GM12878 (cell line): ENCODE measurements around the gene TRIM62. TPM values are rescaled to one million over a fixed set of nuclear protein-coding genes. Genes with fewer than 3 reads are reported as not detected.

Experiments used
- ATAC-seq: fragments of 200-7000 bp; cut with Tn5 transposase; 3 replicates; pipeline ENCODE4 v1.9.1; 2020; ENCODE audit warnings: mild to moderate bottlenecking, moderate library complexity
- BruUV-seq: library from RNA; stranded (reverse); fragments of 400-500 nt; replicated peaks from 2 replicates; lab custom pipeline; 2021; lab: Mats Ljungman, UMichigan
- CTCF ChIA-PET: fragments of 300-600 bp; sonication (Branson Sonifier 250); formaldehyde crosslinking; extraction: SDS; loops from one replicate; lab custom pipeline; 2021; ENCODE audit warnings: inconsistent platforms; lab: Yijun Ruan, JAX
- POLR2A ChIA-PET: fragments of 350-600 bp; formaldehyde crosslinking; extraction: SDS; loops from one replicate; lab custom pipeline; 2021; ENCODE audit warnings: inconsistent platforms; lab: Charles Lee
- RAD21 ChIA-PET: fragments of 300-600 bp; sonication (Branson Sonifier 250); formaldehyde crosslinking; loops from one replicate; lab custom pipeline; 2023; ENCODE audit warnings: antibody characterized with exemption; ENCODE audit not compliant: unreplicated experiment; lab: Charles Lee
- SMC1A ChIA-PET: fragments of 300-600 bp; sonication (Branson Sonifier 250); formaldehyde crosslinking; loops from one replicate; lab custom pipeline; 2023; ENCODE audit not compliant: unreplicated experiment, uncharacterized antibody; lab: Charles Lee
- DNase-seq: peaks from one replicate; pipeline ENCODE4 v3.0.0-alpha.2; 2011; ENCODE audit warnings: low read depth, low spot score
- FAIRE-seq: peaks from 3 replicates; lab custom pipeline; 2011; peaks lifted over from hg19 to GRCh38; lab: Jason Lieb, UNC
- H2AFZ ChIP-seq: 2 replicates; pipeline ENCODE4 v1.6.0; 2011; ENCODE audit warnings: low read depth, low read length, control low read depth; ENCODE audit not compliant: control insufficient read depth
- H3K27ac ChIP-seq: 2 replicates; pipeline ENCODE4 v1.5.1; 2011; ENCODE audit warnings: control low read depth; ENCODE audit not compliant: control insufficient read depth, insufficient read depth
- H3K27me3 ChIP-seq, 2 experiments: replicated peaks in 1 of 2; 2 replicates each; pipeline versions ENCODE4 v1.6.0 to v1.6.1; 2011; ENCODE audit warnings: low read length in 1 of 2; ENCODE audit not compliant: control insufficient read depth in 2 of 2, insufficient read depth in 2 of 2
- H3K36me3 ChIP-seq, 2 experiments: 2 replicates each; pipeline ENCODE4 v1.5.1; 2011; ENCODE audit warnings: low read length in 1 of 2; ENCODE audit not compliant: control insufficient read depth in 2 of 2, insufficient read depth in 2 of 2
- H3K4me1 ChIP-seq: 2 replicates; pipeline ENCODE4 v1.6.1; 2011; ENCODE audit warnings: mild to moderate bottlenecking, low read length, moderate library complexity, mixed read lengths; ENCODE audit not compliant: control insufficient read depth, insufficient read depth
- H3K4me2 ChIP-seq: 2 replicates; pipeline ENCODE4 v1.6.0; 2011; ENCODE audit warnings: control low read depth; ENCODE audit not compliant: control insufficient read depth, insufficient read depth
- H3K4me3 ChIP-seq: fragments of 200-600 bp; sonication (generic); 2 replicates; pipeline ENCODE4 v1.5.1; 2016
- H3K79me2 ChIP-seq: 2 replicates; pipeline ENCODE4 v1.6.0; 2011; ENCODE audit warnings: low read length; ENCODE audit not compliant: control insufficient read depth, insufficient read depth
- H3K9ac ChIP-seq: 2 replicates; pipeline ENCODE4 v1.8.0; 2011; ENCODE audit warnings: low read length, control low read depth, mixed read lengths; ENCODE audit not compliant: control insufficient read depth, insufficient read depth
- H3K9me3 ChIP-seq: replicated peaks from 3 replicates; pipeline ENCODE4 v1.5.1; 2011; ENCODE audit warnings: mild to moderate bottlenecking, low read length; ENCODE audit not compliant: control insufficient read depth, insufficient read depth
- H4K20me1 ChIP-seq: 2 replicates; pipeline ENCODE4 v1.6.0; 2011; ENCODE audit not compliant: control insufficient read depth, insufficient read depth
- ATF7 ChIP-seq: fragments of 450-650 bp; IDR thresholded peaks from 2 replicates; pipeline ENCODE4 v1.6.1; 2016; ENCODE audit warnings: low read depth, mild to moderate bottlenecking
- CBX3 ChIP-seq: fragments of 200-600 bp; sonication (generic); IDR thresholded peaks from 2 replicates; pipeline ENCODE4 v1.6.1; 2016; ENCODE audit warnings: low read depth, borderline replicate concordance
- CREB1 ChIP-seq: IDR thresholded peaks from 2 replicates; pipeline ENCODE4 v1.6.1; 2012; ENCODE audit warnings: low read depth, mild to moderate bottlenecking, inconsistent platforms
- EED ChIP-seq: sonication (generic); IDR thresholded peaks from 2 replicates; pipeline ENCODE4 v1.6.1; 2016; ENCODE audit warnings: antibody characterized with exemption, low read depth
- ETV6 ChIP-seq, 2 experiments: fragments of 450-650 bp in 1 of 2; IDR thresholded peaks in 1 of 2; conservative IDR thresholded peaks in 1 of 2; 2 replicates each; pipeline ENCODE4 v1.6.1; 2014; ENCODE audit warnings: antibody characterized with exemption in 1 of 2, borderline replicate concordance in 1 of 2, low read depth in 1 of 2, mild to moderate bottlenecking in 1 of 2, moderate library complexity in 1 of 2
- FOXM1 ChIP-seq: IDR thresholded peaks from 2 replicates; pipeline ENCODE4 v1.6.1; 2012; ENCODE audit warnings: low read depth, mild to moderate bottlenecking, inconsistent platforms, low read length, moderate library complexity
- GATAD2B ChIP-seq: fragments of 450-650 bp; conservative IDR thresholded peaks from 2 replicates; pipeline ENCODE4 v1.6.1; 2017; ENCODE audit warnings: low read depth, mild to moderate bottlenecking, moderate library complexity
- KLF5 ChIP-seq: fragments of 450-650 bp; IDR thresholded peaks from 2 replicates; pipeline ENCODE4 v1.6.1; 2014; ENCODE audit warnings: mild to moderate bottlenecking; ENCODE audit not compliant: partially characterized antibody
- MTA2 ChIP-seq: fragments of 450-650 bp; IDR thresholded peaks from 2 replicates; pipeline ENCODE4 v1.6.1; 2016; ENCODE audit warnings: low read depth, mild to moderate bottlenecking, moderate library complexity
- MYC ChIP-seq: IDR thresholded peaks from 2 replicates; pipeline ENCODE4 v1.6.1; 2011; ENCODE audit warnings: mild to moderate bottlenecking, low read length, moderate library complexity, inconsistent platforms; ENCODE audit not compliant: insufficient read depth, insufficient replicate concordance, insufficient read length, severe bottlenecking
- NBN ChIP-seq: fragments of 450-650 bp; IDR thresholded peaks from 2 replicates; pipeline ENCODE4 v1.6.1; 2016
- NFIC ChIP-seq: IDR thresholded peaks from 2 replicates; pipeline ENCODE4 v1.6.1; 2012; ENCODE audit warnings: low read depth, mild to moderate bottlenecking, inconsistent platforms, low read length, moderate library complexity
- NR2F1 ChIP-seq: fragments of 450-650 bp; conservative IDR thresholded peaks from 2 replicates; pipeline ENCODE4 v1.6.1; 2017; ENCODE audit warnings: mild to moderate bottlenecking
- PML ChIP-seq: IDR thresholded peaks from 2 replicates; pipeline ENCODE4 v1.6.1; 2012; ENCODE audit warnings: low read length, inconsistent platforms
- ZNF217 ChIP-seq: fragments of 450-650 bp; IDR thresholded peaks from 2 replicates; pipeline ENCODE4 v1.6.1; 2017; ENCODE audit warnings: antibody characterized with exemption, mild to moderate bottlenecking
- WGBS: methylation state at CpG from one replicate; pipeline ENCODE4 v1.1.6; 2016; ENCODE audit warnings: low lambda C conversion rate; ENCODE audit not compliant: insufficient replicate concordance, insufficient coverage; ENCODE audit errors: missing lambda C conversion rate; 5-methylcytosine and 5-hydroxymethylcytosine counted together
- in situ Hi-C: fragments of 300-500 bp; cut with MboI; formaldehyde crosslinking; loops from 9 replicates; pipeline ENCODE4 v1.14.3; 2018; ENCODE audit warnings: mixed read lengths
- intact Hi-C: fragments of 100-400 bp; cut with micrococcal nuclease; formaldehyde crosslinking; loops from one replicate; pipeline ENCODE4 v1.14.2; 2022; ENCODE audit not compliant: unreplicated experiment
- polyA plus RNA-seq, 11 experiments: library from polyadenylated mRNA; depleted of rRNA in 4 of 11; unstranded in 6 of 11; stranded (reverse) in 5 of 11; fragments of >200 nt; fragmentation: Nextera tagmentation in 4 of 11; fragmentation: Illumina TruSeq in 1 of 11; extraction: Ambion mirVana in 4 of 11; extraction: Trizol in 1 of 11; gene quantifications; 1 replicate in 1 of 11; 2 replicates in 10 of 11; pipeline versions ENCODE4 v1.2.1 to v1.2.3, GENCODE V29; 2011 to 2016; ENCODE audit warnings: inconsistent platforms in 2 of 11, missing spikeins in 2 of 11, low read depth in 1 of 11
- total RNA-seq, 4 experiments: library from RNA; depleted of rRNA in 3 of 4; stranded (reverse); fragments of >200 nt in 3 of 4; fragmentation: Illumina TruSeq in 1 of 4; extraction: Trizol in 1 of 4; gene quantifications; 2 replicates each; pipeline versions ENCODE4 v1.2.1 to v1.2.3, GENCODE V29; 2013 to 2021
- TF ChIP-seq, protein P1 (sequence below): fragments of 450-650 bp; conservative IDR thresholded peaks from 2 replicates; pipeline ENCODE4 v1.6.1; 2017; ENCODE audit warnings: mild to moderate bottlenecking, moderate library complexity
- TF ChIP-seq, protein P2 (sequence below): fragments of 150-350 bp; IDR thresholded peaks from 2 replicates; pipeline ENCODE4 v1.6.1; 2016; ENCODE audit warnings: low read depth, low read length

The TRIM62 gene
- total and polyA plus RNA-seq, 10 of the 15 experiments (the other 5 are each of a cell fraction or from before 2014, with no cell fraction given), result 0.52 to 4.2 (median 1.9) TPM

DNA sequence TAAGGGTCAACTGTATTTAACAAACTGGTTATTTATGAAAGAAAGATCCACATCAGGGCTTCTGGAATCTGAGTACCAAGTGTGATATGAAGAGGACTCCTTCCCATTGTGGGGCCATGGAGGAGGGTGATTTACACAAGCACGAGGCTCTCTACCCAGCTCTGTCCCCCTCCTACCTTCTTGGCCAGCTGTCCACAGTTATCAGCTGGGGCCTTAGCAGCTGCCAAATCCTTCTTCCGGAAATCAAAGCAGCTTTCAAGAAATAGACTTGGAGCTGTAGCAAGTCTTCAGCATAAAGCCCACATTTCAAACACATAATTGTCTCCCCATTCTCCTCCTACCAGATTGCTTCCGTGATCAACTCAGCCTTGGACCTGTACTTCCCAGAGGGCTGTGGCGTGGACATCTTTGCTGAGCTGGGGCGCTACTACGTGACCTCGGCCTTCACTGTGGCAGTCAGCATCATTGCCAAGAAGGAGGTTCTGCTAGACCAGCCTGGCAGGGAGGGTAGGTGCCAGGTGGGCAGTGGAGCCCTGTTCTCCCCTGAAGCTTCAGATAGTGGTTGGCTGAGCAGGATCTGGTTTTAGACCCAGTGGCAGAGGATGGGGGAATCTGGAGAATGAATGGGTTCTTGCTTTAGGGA is 85.4 kb downstream of the TRIM62 start:
- no peak overlapping the region for H3K4me3 ChIP-seq
- no peaks in the 10 kb centered on the region for H3K36me3 ChIP-seq
- intact Hi-C loops, result loop anchor here (10.0 kb wide), 1 partner anchor 518 kb away; no protein-coding TSS in a partner anchor
- H2AFZ ChIP-seq, result no peak overlapping the region
- no peak overlapping the region for H3K27ac ChIP-seq
- ChIA-PET CTCF (interaction anchor here (0.6 to 4.9 kb wide), 12 partner anchors 8 to 615 kb away, joined by 3 to 24 read pairs (median 6); partner anchors contain the start of gene AZIN2), POLR2A (no interaction called here), RAD21 (interaction anchor here (1.1 to 2.4 kb wide), 2 partner anchors 9 to 199 kb away, joined by 4 to 7 read pairs; no protein-coding TSS in a partner anchor), SMC1A (interaction anchor here (1.3 to 2.0 kb wide), 4 partner anchors 12 to 517 kb away, joined by 3 to 5 read pairs (median 4); no protein-coding TSS in a partner anchor)
- no peaks in the 10 kb centered on the region for H3K9me3 ChIP-seq
- no peak for FAIRE-seq
- DNase-seq, result no peak
- WGBS, result 84% methylated on average over 7 of the region's 7 CpGs
- no peak for ATAC-seq
- no peak overlapping the region for H3K4me2 ChIP-seq
- no peaks in the 10 kb centered on the region for H3K79me2 ChIP-seq
- no peak overlapping the region for H3K9ac ChIP-seq
- H3K4me1 ChIP-seq, result peaks cover 6% of the 10 kb centered on the region; the same call in 1 of the 2 replicates
- in situ Hi-C loops, result no loop called here
- H3K27me3 ChIP-seq, result no peaks in the 10 kb centered on the region
- BruUV-seq, result no TSS peak
- no peaks in the 10 kb centered on the region for H4K20me1 ChIP-seq
- TF ChIP-seq NFIC (no peak), ETV6 (conservative IDR thresholded peaks at IDR 0.05 in 1 of 2, IDR thresholded peaks at IDR 0.05 in 1 of 2; ENCODE audit: borderline replicate concordance in 1 of 2, low read depth in 1 of 2) (no peak), MYC (no peak), GATAD2B (no peak), FOXM1 (no peak), KLF5 (no peak), EED (no peak), NR2F1 (no peak), CREB1 (no peak), PML (no peak), CBX3 (no peak), ATF7 (no peak), ZNF217 (no peak), MTA2 (no peak), NBN (no peak)
- TF ChIP-seq, protein P1, sequence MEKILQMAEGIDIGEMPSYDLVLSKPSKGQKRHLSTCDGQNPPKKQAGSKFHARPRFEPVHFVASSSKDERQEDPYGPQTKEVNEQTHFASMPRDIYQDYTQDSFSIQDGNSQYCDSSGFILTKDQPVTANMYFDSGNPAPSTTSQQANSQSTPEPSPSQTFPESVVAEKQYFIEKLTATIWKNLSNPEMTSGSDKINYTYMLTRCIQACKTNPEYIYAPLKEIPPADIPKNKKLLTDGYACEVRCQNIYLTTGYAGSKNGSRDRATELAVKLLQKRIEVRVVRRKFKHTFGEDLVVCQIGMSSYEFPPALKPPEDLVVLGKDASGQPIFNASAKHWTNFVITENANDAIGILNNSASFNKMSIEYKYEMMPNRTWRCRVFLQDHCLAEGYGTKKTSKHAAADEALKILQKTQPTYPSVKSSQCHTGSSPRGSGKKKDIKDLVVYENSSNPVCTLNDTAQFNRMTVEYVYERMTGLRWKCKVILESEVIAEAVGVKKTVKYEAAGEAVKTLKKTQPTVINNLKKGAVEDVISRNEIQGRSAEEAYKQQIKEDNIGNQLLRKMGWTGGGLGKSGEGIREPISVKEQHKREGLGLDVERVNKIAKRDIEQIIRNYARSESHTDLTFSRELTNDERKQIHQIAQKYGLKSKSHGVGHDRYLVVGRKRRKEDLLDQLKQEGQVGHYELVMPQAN, result no peak
- TF ChIP-seq, protein P2, sequence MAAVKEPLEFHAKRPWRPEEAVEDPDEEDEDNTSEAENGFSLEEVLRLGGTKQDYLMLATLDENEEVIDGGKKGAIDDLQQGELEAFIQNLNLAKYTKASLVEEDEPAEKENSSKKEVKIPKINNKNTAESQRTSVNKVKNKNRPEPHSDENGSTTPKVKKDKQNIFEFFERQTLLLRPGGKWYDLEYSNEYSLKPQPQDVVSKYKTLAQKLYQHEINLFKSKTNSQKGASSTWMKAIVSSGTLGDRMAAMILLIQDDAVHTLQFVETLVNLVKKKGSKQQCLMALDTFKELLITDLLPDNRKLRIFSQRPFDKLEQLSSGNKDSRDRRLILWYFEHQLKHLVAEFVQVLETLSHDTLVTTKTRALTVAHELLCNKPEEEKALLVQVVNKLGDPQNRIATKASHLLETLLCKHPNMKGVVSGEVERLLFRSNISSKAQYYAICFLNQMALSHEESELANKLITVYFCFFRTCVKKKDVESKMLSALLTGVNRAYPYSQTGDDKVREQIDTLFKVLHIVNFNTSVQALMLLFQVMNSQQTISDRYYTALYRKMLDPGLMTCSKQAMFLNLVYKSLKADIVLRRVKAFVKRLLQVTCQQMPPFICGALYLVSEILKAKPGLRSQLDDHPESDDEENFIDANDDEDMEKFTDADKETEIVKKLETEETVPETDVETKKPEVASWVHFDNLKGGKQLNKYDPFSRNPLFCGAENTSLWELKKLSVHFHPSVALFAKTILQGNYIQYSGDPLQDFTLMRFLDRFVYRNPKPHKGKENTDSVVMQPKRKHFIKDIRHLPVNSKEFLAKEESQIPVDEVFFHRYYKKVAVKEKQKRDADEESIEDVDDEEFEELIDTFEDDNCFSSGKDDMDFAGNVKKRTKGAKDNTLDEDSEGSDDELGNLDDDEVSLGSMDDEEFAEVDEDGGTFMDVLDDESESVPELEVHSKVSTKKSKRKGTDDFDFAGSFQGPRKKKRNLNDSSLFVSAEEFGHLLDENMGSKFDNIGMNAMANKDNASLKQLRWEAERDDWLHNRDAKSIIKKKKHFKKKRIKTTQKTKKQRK, result no peak
